Fibroblast of the conjunctiva (primary cell): ENCODE data around the gene EIF6.
"Not testable (repeated sequence)": the region's sequence is repeated elsewhere in the genome, so short reads cannot be mapped to it uniquely, and the experiment has no call there.

Experiments used
- DNase-seq: peaks from one replicate; pipeline ENCODE4 v3.0.0-alpha.2; 2010; ENCODE audit warnings: low read depth

EIF6 gene

GRCh38 chr20:35254448-35254999 lies 30.0 kb downstream of the EIF6 start:
- DNase-seq: no peak

DNA sequence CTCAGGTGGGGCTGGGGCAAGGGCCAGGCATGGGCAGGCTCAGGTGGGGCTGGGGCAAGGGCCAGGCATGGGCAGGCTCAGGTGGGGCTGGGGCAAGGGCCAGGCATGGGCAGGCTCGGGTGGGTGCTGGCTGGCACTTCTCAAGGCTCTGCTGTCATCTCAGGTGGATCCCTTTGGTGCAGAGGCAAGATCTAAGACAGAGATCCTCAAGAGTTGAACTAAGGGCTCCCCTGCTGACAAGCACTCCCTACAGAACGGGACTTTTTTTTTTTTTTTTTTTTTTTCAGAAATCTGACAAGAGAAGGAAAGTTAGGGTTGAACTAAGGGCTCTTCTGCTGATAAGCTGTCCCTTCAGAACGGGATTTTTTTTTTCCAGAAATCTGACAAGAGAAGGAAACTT lies 31.6 kb downstream of the EIF6 start:
- DNase-seq: no peak

DNA sequence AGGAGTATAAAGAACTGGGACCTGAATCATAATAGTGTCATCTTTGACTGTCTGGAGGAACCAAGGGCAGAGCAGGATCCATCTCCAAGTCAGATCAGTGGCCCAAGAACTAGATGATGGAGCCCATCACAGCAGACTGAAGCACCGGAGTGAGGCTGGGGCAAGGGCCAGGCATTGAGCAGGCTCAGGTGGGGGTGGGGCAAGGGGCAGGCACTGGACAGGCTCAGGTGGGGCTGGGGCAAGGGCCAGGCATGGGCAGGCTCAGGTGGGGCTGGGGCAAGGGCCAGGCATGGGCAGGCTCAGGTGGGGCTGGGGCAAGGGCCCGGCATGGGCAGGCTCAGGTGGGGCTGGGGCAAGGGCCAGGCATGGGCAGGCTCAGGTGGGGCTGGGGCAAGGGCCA lies 32.0 kb downstream of the EIF6 start:
- DNase-seq: not testable (repeated sequence)

DNA sequence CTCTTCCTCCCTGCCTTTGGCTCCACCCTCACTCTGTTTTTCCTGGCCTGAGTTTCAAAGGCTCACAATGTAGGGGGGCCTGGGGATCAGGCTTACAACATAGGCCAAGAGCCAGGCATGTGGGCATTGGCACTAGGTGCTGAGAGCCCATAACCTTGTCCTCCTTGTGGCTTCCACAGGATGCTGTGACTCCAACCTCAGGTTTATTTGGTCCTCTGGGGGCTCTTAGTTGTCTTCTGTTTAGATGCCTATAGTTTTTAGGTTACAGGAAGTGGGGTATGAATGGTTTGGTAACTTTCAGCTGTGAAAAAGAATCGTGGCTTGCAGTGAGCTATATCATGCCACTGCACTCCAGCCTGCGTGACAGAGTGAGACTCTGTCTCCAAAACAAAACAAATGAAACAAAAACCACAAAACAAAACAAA lies 32.5 kb downstream of the EIF6 start:
- DNase-seq: no peak

DNA sequence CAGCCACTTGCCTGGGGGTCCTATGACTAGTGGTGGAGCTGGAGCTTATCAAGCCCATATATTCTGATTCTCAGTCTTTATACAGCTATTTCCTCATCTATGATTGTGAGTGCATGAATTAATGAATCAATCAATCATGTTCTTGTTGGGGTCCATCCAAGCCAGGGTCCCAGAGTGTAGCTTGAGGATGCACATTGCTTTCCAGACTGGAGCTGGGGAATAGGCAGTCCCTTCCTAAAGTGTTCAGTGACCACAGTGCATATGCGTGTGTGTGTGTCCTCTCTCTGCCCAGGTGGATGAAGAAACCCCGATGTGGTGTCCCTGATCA lies 33.0 kb downstream of the EIF6 start:
- DNase-seq: no peak

DNA sequence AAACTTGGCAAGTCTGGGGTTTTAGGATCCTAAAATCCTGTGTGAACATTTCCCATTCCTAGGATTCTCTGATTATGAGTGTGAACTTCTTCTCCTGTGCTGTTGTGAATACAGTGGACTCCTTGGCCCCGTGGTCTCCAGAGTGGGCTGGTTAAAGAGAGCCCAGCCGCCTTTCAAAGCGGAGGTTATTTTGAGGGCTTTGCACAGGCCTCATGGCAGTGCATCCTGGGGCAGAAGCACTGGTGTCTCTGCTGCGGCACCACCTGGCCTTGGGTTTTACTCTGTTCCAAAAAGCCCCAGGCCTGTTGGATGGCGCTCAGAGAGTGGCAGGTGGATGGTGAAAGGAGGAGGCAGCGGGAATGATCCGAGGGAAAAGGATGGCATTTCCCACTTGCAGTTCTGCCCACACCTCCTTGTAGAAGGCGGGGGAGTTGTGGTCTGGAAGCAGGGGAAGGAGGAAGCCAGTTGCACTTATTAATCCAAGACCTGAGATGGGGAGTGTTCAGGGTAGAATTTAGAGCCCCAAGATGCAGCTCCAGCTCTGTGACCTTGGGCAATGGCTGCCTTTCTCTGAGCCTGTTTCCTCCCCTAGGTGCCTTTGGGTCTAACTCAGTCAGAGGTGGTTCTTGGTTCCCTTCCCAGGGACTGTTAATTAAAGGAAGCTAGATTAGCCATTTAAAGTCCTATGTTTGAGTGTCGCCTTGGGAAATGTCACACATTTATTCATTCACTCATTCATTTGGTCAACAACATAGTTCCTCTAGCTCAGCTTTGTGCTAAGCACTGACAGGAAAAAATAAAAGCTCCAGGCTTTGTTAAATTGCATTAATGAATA lies 35.7 kb downstream of the EIF6 start:
- no peak for DNase-seq

GRCh38 chr20:35246723-35247122 lies 37.8 kb downstream of the EIF6 start:
- DNase-seq: no peak

GRCh38 chr20:35243986-35244385 lies 40.6 kb downstream of the EIF6 start:
- no peak for DNase-seq

GRCh38 chr20:35243317-35243716 lies 41.3 kb downstream of the EIF6 start:
- no peak for DNase-seq

DNA sequence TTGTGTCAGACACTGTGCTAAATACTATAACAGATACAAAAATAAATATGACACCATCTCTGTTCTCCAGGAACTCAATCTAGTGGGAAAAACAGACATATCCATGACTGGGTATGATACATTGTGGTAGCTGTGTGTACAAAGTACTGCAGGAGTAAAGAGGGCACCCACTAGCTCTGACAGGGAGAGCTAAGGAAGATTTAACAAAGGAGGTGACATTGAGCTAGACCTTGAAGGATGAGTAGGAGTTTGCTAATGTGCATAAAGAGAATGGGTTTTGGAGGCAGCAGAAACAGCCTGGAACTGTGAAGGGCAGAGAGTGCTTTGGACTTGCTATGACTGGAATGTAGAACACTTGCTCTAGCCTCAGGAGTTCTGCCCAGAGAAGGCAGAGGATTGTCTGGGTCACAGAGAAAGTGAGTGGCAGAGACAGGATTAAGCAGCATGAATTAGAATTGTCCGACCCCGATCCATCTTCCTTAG lies 43.7 kb downstream of the EIF6 start:
- no peak for DNase-seq

DNA sequence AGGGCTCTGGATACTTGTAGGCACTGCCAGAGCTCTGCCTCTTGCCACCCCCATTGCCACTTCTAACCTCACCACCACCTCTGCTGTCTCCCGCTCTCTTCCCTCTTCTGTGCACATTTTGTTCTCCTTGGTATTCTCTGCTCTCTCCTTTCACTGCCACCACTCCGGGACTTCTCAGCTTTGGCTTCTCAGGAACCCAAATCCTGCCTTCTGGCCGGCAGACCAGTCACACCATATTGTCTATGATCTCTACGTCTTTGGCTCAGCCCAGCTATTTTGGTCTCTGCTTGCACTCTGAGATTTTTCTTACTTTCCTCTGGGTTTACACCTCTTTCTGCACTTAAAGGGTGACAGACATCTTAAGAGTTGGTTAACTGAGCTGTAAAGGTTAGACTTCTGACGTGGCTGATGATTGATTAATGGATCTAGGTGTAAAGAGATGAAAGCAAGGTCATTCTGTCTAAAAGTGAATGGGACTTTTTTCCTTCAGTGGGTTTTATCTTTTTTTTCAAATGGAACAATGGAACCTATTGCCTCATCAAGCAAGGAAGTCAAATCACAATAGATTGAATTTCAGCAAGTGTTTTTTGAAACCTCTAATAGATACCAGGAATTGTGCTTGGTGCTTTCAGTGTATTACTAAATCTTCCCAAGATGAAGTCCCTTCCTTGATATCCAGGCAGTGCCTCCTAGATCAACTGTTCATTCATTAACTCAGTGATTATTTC lies 44.3 kb downstream of the EIF6 start:
- DNase-seq: no peak

DNA sequence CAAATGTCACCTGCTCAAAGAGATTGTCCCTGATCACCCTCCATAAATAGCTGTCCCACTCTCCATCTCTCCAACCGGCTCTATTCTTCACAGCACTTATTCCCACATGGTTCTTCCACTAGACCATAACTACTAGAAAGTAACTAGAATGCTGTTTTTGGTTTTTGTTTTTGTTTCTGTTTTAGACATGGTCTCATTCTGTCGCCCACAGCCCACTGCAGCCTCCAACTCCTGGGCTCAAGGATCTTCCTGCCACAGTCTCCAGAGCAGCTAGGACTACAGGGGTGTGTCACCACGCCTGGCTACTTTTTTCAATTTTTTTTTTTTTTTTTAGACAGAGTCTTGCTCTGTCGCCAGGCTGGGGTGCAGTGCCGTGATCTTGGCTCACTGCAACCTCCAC lies 45.8 kb downstream of the EIF6 start:
- DNase-seq: no peak

- DNase-seq: no peak
Observed at GRCh38 chr20:35238170-35238569, 46.4 kb downstream of the EIF6 start.

DNA sequence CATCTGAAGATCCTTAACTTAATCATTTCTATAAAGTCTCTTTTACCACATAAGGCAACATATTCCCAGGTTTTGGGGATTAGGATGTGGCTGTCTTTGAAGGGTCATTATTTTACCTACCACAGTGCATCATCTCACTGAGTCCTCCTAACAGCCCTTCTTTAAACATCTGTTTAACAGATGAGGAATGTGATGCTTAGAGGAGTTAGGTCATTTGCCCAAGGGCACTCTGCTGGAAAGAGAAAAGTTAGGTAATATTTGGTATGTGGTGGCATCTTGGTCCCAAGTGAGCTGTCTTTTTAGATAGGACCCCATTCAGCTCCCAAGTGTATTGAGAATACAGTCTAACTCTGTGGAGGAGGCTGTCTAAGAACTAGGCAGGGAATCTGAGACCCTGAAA lies 47.1 kb downstream of the EIF6 start:
- DNase-seq: no peak

- DNase-seq: no peak
Observed at GRCh38 chr20:35235881-35236280, 48.7 kb downstream of the EIF6 start.

- DNase-seq: no peak
Observed at GRCh38 chr20:35232575-35232974, 52.0 kb downstream of the EIF6 start.
